Liver (tissue), 9 donors: ENCODE results near the gene RNF10. TPM values are rescaled to one million over a fixed set of nuclear protein-coding genes. Genes with fewer than 3 reads are reported as not detected.
"Not testable (repeated sequence)": the region's sequence is repeated elsewhere in the genome, so short reads cannot be mapped to it uniquely, and the experiment has no call there.

Experiments
- DNase-seq: peaks from one replicate; pipeline ENCODE4 v3.0.0-alpha.2; 2017; ENCODE audit warnings: low spot score
- H3K27ac ChIP-seq, 2 donors: one replicate each; pipeline ENCODE4 v1.7.0; 2013; ENCODE audit warnings: inconsistent platforms in 2 of 2, low read length in 2 of 2, control low read depth in 1 of 2, low read depth in 1 of 2, mild to moderate bottlenecking in 1 of 2
- H3K27me3 ChIP-seq, 4 donors: one replicate each; pipeline versions ENCODE4 v1.6.1 to v1.7.0; 2013; ENCODE audit warnings: low read length in 3 of 4, inconsistent platforms in 1 of 4, mild to moderate bottlenecking in 1 of 4, moderate library complexity in 1 of 4; ENCODE audit not compliant: control insufficient read depth in 4 of 4, insufficient read depth in 4 of 4
- H3K36me3 ChIP-seq, 4 donors: one replicate each; pipeline versions ENCODE4 v1.6.1 to v1.7.0; 2013; ENCODE audit warnings: low read length in 3 of 4, mild to moderate bottlenecking in 3 of 4, low read depth in 1 of 4, moderate library complexity in 1 of 4; ENCODE audit not compliant: control insufficient read depth in 4 of 4, insufficient read depth in 3 of 4
- H3K4me1 ChIP-seq, 4 donors: one replicate each; pipeline versions ENCODE4 v1.6.1 to v1.7.0; 2013; ENCODE audit warnings: low read length in 3 of 4, mild to moderate bottlenecking in 3 of 4, moderate library complexity in 1 of 4; ENCODE audit not compliant: control insufficient read depth in 4 of 4, insufficient read depth in 4 of 4
- H3K4me3 ChIP-seq, 3 donors: one replicate each; pipeline versions ENCODE4 v1.6.1 to v1.7.0; 2013; ENCODE audit warnings: low read length in 3 of 3, control low read depth in 1 of 3, low read depth in 1 of 3, mild to moderate bottlenecking in 1 of 3
- H3K9ac ChIP-seq, 2 donors: one replicate each; pipeline ENCODE4 v1.7.0; 2013; ENCODE audit warnings: low read length in 2 of 2, mild to moderate bottlenecking in 2 of 2, moderate library complexity in 2 of 2, control low read depth in 1 of 2, low read depth in 1 of 2
- H3K9me3 ChIP-seq, 4 donors: one replicate each; pipeline versions ENCODE4 v1.6.1 to v1.7.0; 2013; ENCODE audit warnings: low read length in 3 of 4; ENCODE audit not compliant: control insufficient read depth in 4 of 4
- EGR1 ChIP-seq, 2 donors: IDR thresholded peaks; 2 replicates each; pipeline ENCODE4 v1.6.1; 2016 to 2018; ENCODE audit warnings: antibody characterized with exemption in 2 of 2, low read depth in 2 of 2
- FOXA1 ChIP-seq: IDR thresholded peaks from 2 replicates; pipeline ENCODE4 v1.6.1; 2016; ENCODE audit warnings: antibody characterized with exemption
- GABPA ChIP-seq, 2 donors: IDR thresholded peaks in 1 of 2; conservative IDR thresholded peaks in 1 of 2; 2 replicates each; pipeline ENCODE4 v1.6.1; 2016; ENCODE audit warnings: antibody characterized with exemption in 2 of 2, mild to moderate bottlenecking in 1 of 2, moderate library complexity in 1 of 2
- HNF4A ChIP-seq, 2 donors: conservative IDR thresholded peaks; 2 replicates each; pipeline ENCODE4 v1.6.1; 2016; ENCODE audit warnings: antibody characterized with exemption in 2 of 2, mild to moderate bottlenecking in 2 of 2
- HNF4G ChIP-seq: IDR thresholded peaks from 2 replicates; pipeline ENCODE4 v1.6.1; 2016; ENCODE audit warnings: antibody characterized with exemption
- NR2F2 ChIP-seq: IDR thresholded peaks from 2 replicates; pipeline ENCODE4 v1.6.1; 2016; ENCODE audit warnings: antibody characterized with exemption
- RAD21 ChIP-seq, 2 donors: IDR thresholded peaks; 2 replicates each; pipeline ENCODE4 v1.6.1; 2016; ENCODE audit warnings: antibody characterized with exemption in 2 of 2, mild to moderate bottlenecking in 2 of 2
- RXRA ChIP-seq, 2 donors: IDR thresholded peaks; 2 replicates each; pipeline ENCODE4 v1.6.1; 2017 to 2018; ENCODE audit warnings: antibody characterized with exemption in 2 of 2, mild to moderate bottlenecking in 1 of 2
- TAF1 ChIP-seq: conservative IDR thresholded peaks from 2 replicates; pipeline ENCODE4 v1.6.1; 2016; ENCODE audit warnings: antibody characterized with exemption, mild to moderate bottlenecking
- YY1 ChIP-seq: IDR thresholded peaks from 2 replicates; pipeline ENCODE4 v1.6.1; 2016; ENCODE audit warnings: antibody characterized with exemption, mild to moderate bottlenecking
- WGBS: extraction: QIAGEN DNeasy Blood & Tissue Kit; methylation state at CpG from one replicate; pipeline ENCODE4 v1.1.7; 2013; 5-methylcytosine and 5-hydroxymethylcytosine counted together
- polyA plus RNA-seq, 2 donors: library from polyadenylated mRNA; stranded (reverse) in 1 of 2; unstranded in 1 of 2; fragments of 200-250 nt in 1 of 2; fragments of >200 nt in 1 of 2; fragmentation: Nextera tagmentation in 1 of 2; extraction: Ambion mirVana in 1 of 2; gene quantifications; one replicate each; pipeline versions ENCODE4 v1.2.1 to v1.2.3, GENCODE V29; 2013 to 2015
- total RNA-seq, 2 donors: library from RNA; depleted of rRNA; stranded (reverse); fragments of >200 nt; gene quantifications; one replicate each; pipeline ENCODE4 v1.2.3, GENCODE V29; 2014
- TF ChIP-seq, protein P1 (sequence below): IDR thresholded peaks from 2 replicates; pipeline ENCODE4 v1.6.1; 2016; ENCODE audit warnings: antibody characterized with exemption, mild to moderate bottlenecking
- TF ChIP-seq, protein P2 (sequence below): fragments of 150-350 bp; IDR thresholded peaks from 2 replicates; pipeline ENCODE4 v1.5.1; 2017; ENCODE audit warnings: improper control_type of control experiment, low read depth, low read length; ENCODE audit not compliant: missing input control
- TF ChIP-seq, protein P3 (sequence below): IDR thresholded peaks from 2 replicates; pipeline ENCODE4 v1.6.1; 2016; ENCODE audit warnings: antibody characterized with exemption
- TF ChIP-seq, protein P4 (sequence below): IDR thresholded peaks from 2 replicates; pipeline ENCODE4 v1.6.1; 2016; ENCODE audit warnings: antibody characterized with exemption
- TF ChIP-seq, protein P5 (sequence below): IDR thresholded peaks from 2 replicates; pipeline ENCODE4 v1.6.1; 2016; ENCODE audit warnings: antibody characterized with exemption
- donor health status: healthy.
- donor health status: healthy.
- donor health status: healthy.
- donor health status: healthy.
- donor health status: healthy.

RNF10 gene
- total and polyA plus RNA-seq, 4 donors, result 48.0 to 157 (median 75.6) TPM

DNA sequence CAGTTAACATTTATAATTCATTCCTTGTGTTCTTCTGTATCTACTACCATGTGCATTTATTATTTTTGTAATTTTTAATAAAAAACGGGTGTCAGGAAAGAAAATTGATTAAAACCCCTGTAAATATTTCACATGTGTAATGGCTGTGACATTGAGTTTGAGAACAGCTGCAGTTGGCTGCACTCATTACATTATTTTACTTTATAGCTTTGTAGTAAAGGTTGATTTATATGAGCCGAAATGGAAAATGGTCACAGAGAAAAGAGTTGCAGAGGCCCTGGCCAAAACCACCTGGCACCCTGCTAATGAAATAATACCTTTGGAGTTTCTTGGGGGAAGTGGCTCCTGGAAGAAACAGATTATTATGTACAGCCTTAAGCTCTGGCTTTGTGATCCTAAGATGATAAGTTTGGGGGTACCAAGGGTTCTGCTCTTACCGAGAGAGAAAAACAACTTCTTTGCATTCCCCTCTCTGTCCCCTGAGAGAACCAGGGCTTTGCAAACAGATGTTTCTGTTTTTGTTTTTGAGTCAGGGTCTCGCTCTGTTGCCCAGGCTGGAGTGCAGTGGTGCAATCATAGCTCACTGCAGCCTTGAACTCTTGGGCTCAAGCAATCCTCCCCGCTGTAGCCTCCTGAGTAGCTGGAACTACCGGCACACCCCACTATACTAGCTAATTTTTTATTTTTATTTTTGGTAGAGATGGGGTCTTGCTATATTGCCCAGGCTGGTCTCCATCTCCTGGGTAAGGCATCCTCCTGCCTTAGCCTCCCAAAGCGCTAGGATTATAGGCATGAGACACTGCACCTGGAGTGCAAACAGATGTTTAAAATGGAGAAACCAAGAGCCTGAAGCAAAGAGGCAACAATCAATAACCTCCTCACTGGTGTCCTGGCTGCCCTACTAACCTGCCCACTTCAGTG lies 47.9 kb upstream of the RNF10 start (continued):
- TF ChIP-seq, protein P1, sequence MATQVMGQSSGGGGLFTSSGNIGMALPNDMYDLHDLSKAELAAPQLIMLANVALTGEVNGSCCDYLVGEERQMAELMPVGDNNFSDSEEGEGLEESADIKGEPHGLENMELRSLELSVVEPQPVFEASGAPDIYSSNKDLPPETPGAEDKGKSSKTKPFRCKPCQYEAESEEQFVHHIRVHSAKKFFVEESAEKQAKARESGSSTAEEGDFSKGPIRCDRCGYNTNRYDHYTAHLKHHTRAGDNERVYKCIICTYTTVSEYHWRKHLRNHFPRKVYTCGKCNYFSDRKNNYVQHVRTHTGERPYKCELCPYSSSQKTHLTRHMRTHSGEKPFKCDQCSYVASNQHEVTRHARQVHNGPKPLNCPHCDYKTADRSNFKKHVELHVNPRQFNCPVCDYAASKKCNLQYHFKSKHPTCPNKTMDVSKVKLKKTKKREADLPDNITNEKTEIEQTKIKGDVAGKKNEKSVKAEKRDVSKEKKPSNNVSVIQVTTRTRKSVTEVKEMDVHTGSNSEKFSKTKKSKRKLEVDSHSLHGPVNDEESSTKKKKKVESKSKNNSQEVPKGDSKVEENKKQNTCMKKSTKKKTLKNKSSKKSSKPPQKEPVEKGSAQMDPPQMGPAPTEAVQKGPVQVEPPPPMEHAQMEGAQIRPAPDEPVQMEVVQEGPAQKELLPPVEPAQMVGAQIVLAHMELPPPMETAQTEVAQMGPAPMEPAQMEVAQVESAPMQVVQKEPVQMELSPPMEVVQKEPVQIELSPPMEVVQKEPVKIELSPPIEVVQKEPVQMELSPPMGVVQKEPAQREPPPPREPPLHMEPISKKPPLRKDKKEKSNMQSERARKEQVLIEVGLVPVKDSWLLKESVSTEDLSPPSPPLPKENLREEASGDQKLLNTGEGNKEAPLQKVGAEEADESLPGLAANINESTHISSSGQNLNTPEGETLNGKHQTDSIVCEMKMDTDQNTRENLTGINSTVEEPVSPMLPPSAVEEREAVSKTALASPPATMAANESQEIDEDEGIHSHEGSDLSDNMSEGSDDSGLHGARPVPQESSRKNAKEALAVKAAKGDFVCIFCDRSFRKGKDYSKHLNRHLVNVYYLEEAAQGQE, result no peak
- TF ChIP-seq HNF4A (conservative IDR thresholded peaks at IDR 0.05) (no peak), YY1 (no peak), TAF1 (no peak), GABPA (IDR thresholded peaks at IDR 0.05 in 1 of 2, conservative IDR thresholded peaks at IDR 0.05 in 1 of 2) (no peak)

DNA sequence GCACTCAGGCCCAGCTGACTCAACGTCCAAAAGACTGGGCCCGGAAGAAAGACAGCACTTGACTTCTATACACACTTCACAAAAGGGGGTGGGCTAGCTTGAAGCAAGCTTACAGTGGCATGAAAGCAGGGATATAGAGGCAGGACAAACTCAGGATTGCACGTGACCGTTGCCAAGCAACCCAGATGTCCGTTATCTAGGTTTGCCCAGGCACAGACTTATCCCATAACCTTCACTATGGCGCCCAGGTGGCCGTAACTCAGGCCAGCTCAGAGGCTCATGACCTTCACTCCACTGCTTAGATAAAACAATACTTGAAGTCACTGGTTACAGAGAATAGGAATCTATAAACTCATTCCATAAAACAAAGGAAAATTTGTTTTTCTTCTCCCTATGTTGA lies 46.6 kb upstream of the RNF10 start:
- not testable (repeated sequence) for H3K27me3 ChIP-seq, H3K36me3 ChIP-seq, H3K9ac ChIP-seq, H3K4me3 ChIP-seq, H3K4me1 ChIP-seq, H3K27ac ChIP-seq, H3K9me3 ChIP-seq
- WGBS, result 90% methylated on average over 7 of the region's 7 CpGs
- peak; percentile 74 for DNase-seq

DNA sequence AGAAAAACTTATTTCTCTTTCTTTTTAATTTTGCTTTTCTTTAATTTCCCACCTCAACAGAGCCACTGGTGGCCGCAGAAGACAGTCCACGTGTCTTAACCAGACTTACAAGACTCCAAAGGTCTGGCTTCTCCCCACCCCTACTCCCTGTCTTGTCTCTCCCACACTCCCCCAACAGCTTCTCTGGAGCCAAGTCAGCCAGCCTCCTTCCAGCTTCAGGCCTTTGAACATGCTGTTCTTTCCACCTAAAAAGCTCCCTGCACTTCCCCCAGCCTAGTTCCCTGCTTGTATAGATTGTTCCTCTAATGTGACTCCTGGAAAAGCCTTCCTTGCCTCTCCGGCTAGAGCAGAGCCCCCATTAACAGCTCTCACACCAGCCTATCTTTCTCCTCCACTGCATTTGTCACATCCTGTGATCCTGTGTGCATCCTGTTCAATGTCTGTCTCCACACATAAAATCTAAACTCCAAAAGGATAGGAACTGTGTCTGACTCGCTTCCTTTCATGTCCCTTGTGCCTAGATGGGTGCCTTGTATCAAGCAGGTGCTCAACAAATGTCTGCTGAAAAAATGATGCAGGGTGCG lies 46.0 kb upstream of the RNF10 start:
- Histone ChIP-seq H3K27ac (no peak overlapping the region), H3K9me3 (no peaks in the 10 kb centered on the region), H3K9ac (no peak overlapping the region), H3K4me1 (no peaks in the 10 kb centered on the region), H3K4me3 (no peak overlapping the region), H3K27me3 (no peaks in the 10 kb centered on the region), H3K36me3 (no peaks in the 10 kb centered on the region)
- no peak for TF ChIP-seq RAD21 (IDR thresholded peaks at IDR 0.05)
- TF ChIP-seq, protein P2, sequence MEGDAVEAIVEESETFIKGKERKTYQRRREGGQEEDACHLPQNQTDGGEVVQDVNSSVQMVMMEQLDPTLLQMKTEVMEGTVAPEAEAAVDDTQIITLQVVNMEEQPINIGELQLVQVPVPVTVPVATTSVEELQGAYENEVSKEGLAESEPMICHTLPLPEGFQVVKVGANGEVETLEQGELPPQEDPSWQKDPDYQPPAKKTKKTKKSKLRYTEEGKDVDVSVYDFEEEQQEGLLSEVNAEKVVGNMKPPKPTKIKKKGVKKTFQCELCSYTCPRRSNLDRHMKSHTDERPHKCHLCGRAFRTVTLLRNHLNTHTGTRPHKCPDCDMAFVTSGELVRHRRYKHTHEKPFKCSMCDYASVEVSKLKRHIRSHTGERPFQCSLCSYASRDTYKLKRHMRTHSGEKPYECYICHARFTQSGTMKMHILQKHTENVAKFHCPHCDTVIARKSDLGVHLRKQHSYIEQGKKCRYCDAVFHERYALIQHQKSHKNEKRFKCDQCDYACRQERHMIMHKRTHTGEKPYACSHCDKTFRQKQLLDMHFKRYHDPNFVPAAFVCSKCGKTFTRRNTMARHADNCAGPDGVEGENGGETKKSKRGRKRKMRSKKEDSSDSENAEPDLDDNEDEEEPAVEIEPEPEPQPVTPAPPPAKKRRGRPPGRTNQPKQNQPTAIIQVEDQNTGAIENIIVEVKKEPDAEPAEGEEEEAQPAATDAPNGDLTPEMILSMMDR, result no peak
- 78% methylated on average over 5 of the region's 5 CpGs for WGBS
- no peak for DNase-seq

DNA sequence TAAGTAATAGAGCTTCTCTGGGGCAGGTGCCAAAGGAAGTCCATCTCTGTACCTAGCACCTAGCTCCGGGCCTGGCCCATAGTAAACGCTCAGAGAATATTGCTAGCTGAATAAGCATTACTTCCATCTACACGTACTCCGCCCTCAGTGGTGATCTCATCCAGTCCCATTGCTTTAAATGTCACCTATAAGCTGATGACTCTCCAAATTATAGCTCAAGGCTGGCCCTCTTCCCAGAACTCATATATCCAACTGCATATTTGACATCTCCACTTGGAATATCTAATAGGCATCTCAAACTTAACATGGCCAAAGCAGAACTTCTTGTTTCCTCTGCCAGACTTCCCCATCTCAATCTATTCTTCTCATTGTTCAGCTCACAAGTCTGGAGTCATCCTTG lies 45.1 kb upstream of the RNF10 start:
- H3K4me3 ChIP-seq, result no peak overlapping the region
- H3K9ac ChIP-seq, result no peak overlapping the region
- no peak overlapping the region for H3K27ac ChIP-seq
- H3K27me3 ChIP-seq, result no peaks in the 10 kb centered on the region
- no peak for DNase-seq
- no peaks in the 10 kb centered on the region for H3K4me1 ChIP-seq
- H3K9me3 ChIP-seq, result no peaks in the 10 kb centered on the region
- 92% methylated on average over 4 of the region's 4 CpGs for WGBS
- H3K36me3 ChIP-seq, result no peaks in the 10 kb centered on the region
- no peak for TF ChIP-seq FOXA1
- TF ChIP-seq, protein P3, sequence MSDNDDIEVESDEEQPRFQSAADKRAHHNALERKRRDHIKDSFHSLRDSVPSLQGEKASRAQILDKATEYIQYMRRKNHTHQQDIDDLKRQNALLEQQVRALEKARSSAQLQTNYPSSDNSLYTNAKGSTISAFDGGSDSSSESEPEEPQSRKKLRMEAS, result no peak
- TF ChIP-seq, protein P4, sequence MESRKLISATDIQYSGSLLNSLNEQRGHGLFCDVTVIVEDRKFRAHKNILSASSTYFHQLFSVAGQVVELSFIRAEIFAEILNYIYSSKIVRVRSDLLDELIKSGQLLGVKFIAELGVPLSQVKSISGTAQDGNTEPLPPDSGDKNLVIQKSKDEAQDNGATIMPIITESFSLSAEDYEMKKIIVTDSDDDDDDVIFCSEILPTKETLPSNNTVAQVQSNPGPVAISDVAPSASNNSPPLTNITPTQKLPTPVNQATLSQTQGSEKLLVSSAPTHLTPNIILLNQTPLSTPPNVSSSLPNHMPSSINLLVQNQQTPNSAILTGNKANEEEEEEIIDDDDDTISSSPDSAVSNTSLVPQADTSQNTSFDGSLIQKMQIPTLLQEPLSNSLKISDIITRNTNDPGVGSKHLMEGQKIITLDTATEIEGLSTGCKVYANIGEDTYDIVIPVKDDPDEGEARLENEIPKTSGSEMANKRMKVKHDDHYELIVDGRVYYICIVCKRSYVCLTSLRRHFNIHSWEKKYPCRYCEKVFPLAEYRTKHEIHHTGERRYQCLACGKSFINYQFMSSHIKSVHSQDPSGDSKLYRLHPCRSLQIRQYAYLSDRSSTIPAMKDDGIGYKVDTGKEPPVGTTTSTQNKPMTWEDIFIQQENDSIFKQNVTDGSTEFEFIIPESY, result no peak
- TF ChIP-seq, protein P5, sequence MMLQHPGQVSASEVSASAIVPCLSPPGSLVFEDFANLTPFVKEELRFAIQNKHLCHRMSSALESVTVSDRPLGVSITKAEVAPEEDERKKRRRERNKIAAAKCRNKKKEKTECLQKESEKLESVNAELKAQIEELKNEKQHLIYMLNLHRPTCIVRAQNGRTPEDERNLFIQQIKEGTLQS, result no peak
- no peak for TF ChIP-seq HNF4A (conservative IDR thresholded peaks at IDR 0.05)
- TF ChIP-seq HNF4G, result no peak
- TF ChIP-seq GABPA (IDR thresholded peaks at IDR 0.05 in 1 of 2, conservative IDR thresholded peaks at IDR 0.05 in 1 of 2), result no peak
- TF ChIP-seq NR2F2, result no peak
- no peak for TF ChIP-seq EGR1 (IDR thresholded peaks at IDR 0.05; ENCODE audit: low read depth in 2 of 2)
- TF ChIP-seq RXRA (IDR thresholded peaks at IDR 0.05), result no peak
